ENCODE data around the gene CABP4.

- TF ChIP-seq EZH2 (IDR thresholded peaks at IDR 0.05; ENCODE audit: borderline replicate concordance, insufficient read depth, low read depth, low read length, poor library complexity, severe bottlenecking), result no peak
- no peak for TF ChIP-seq CTCF (IDR thresholded peaks at IDR 0.05)
Measured at GRCh38 chr11:67434395-67434881, 20.7 kb upstream of the CABP4 start.

Data from B cell (primary cell).